Neural progenitor cell (in vitro differentiated cells): ENCODE measurements around the gene ELSPBP1. TPM values are rescaled to one million over a fixed set of nuclear protein-coding genes. Genes with fewer than 3 reads are reported as not detected.
A peak's percentile ranks its signal among the peaks of the same experiment; 100 is the strongest.

Experiments
- DNase-seq: peaks from one replicate; pipeline ENCODE4 v3.0.0-alpha.2; 2016; ENCODE audit warnings: low spot score
- H2AFZ ChIP-seq: fragments of 200-600 bp; sonication (generic); replicated peaks from 2 replicates; pipeline ENCODE4 v1.6.1; 2016; ENCODE audit warnings: antibody characterized with exemption
- H3F3A ChIP-seq: fragments of 200-600 bp; sonication (generic); 2 replicates; pipeline ENCODE4 v1.6.1; 2016; ENCODE audit warnings: antibody characterized with exemption, low read depth
- H3K27ac ChIP-seq: fragments of 200-600 bp; sonication (generic); 2 replicates; pipeline ENCODE4 v1.5.1; 2016; ENCODE audit warnings: mild to moderate bottlenecking
- H3K27me3 ChIP-seq: fragments of 200-600 bp; sonication (generic); 2 replicates; pipeline ENCODE4 v1.6.1; 2016; ENCODE audit warnings: mild to moderate bottlenecking, moderate library complexity
- H3K36me3 ChIP-seq: fragments of 200-600 bp; sonication (generic); 2 replicates; pipeline ENCODE4 v1.5.1; 2016
- H3K4me1 ChIP-seq: fragments of 200-600 bp; sonication (generic); 2 replicates; pipeline ENCODE4 v1.6.1; 2016; ENCODE audit warnings: mixed run types
- H3K4me2 ChIP-seq: fragments of 200-600 bp; sonication (generic); 2 replicates; pipeline ENCODE4 v1.6.1; 2016
- H3K4me3 ChIP-seq: fragments of 200-600 bp; sonication (generic); 2 replicates; pipeline ENCODE4 v1.5.1; 2016
- H3K79me2 ChIP-seq: fragments of 200-600 bp; sonication (generic); 2 replicates; pipeline ENCODE4 v1.6.1; 2016; ENCODE audit warnings: low read depth
- H3K9ac ChIP-seq: fragments of 200-600 bp; sonication (generic); 2 replicates; pipeline ENCODE4 v1.6.1; 2016
- H3K9me3 ChIP-seq: fragments of 200-600 bp; sonication (generic); 2 replicates; pipeline ENCODE4 v1.5.1; 2016; ENCODE audit warnings: low read depth
- H4K20me1 ChIP-seq: fragments of 200-600 bp; sonication (generic); 2 replicates; pipeline ENCODE4 v1.6.1; 2016; ENCODE audit warnings: low read depth
- H3K27ac Mint-ChIP-seq: 3 replicates; pipeline ENCODE4 v1.8.0; 2021; ENCODE audit warnings: mixed read lengths
- H3K27me3 Mint-ChIP-seq: 2 replicates; pipeline ENCODE4 v1.8.0; 2022; ENCODE audit warnings: low read depth, mild to moderate bottlenecking, inconsistent platforms, moderate library complexity, mixed read lengths; ENCODE audit not compliant: insufficient read depth
- H3K36me3 Mint-ChIP-seq: 3 replicates; pipeline ENCODE4 v1.8.0; 2021; ENCODE audit warnings: mixed read lengths
- H3K4me1 Mint-ChIP-seq: 3 replicates; pipeline ENCODE4 v1.8.0; 2021; ENCODE audit warnings: mixed read lengths
- H3K4me3 Mint-ChIP-seq: 3 replicates; pipeline ENCODE4 v1.8.0; 2021; ENCODE audit warnings: mild to moderate bottlenecking, moderate library complexity, mixed read lengths
- H3K9me3 Mint-ChIP-seq: 3 replicates; pipeline ENCODE4 v1.8.0; 2020; ENCODE audit warnings: mixed read lengths
- CTCF ChIP-seq: fragments of 200-600 bp; sonication (generic); IDR thresholded peaks from 2 replicates; pipeline ENCODE4 v1.5.1; 2017; ENCODE audit warnings: antibody characterized with exemption, mild to moderate bottlenecking
- EZH2 ChIP-seq: fragments of 200-600 bp; sonication (generic); IDR thresholded peaks from 2 replicates; pipeline ENCODE4 v1.6.1; 2017; ENCODE audit warnings: antibody characterized with exemption, mild to moderate bottlenecking, moderate library complexity
- EZH2phosphoT487 ChIP-seq: fragments of 200-600 bp; sonication (generic); IDR thresholded peaks from 2 replicates; pipeline ENCODE4 v1.6.1; 2017; ENCODE audit warnings: antibody characterized with exemption
- total RNA-seq: library from RNA; depleted of rRNA; stranded (reverse); fragments of >200 nt; gene quantifications from 2 replicates; pipeline ENCODE4 v1.2.3, GENCODE V29; 2015; ENCODE audit warnings: low replicate concordance

ELSPBP1 gene
- total RNA-seq, 1 donor from 2014 or later: not detected

- H4K20me1 ChIP-seq: no peaks in the 10 kb centered on the region
- H3K4me3 ChIP-seq: no peak overlapping the region
- no peaks in the 10 kb centered on the region for H3K9me3 ChIP-seq
- H3K9ac ChIP-seq: no peak overlapping the region
- H3K4me1 Mint-ChIP-seq: no peaks in the 10 kb centered on the region
- H2AFZ ChIP-seq: no peak overlapping the region
- no peaks in the 10 kb centered on the region for H3F3A ChIP-seq
- H3K27me3 ChIP-seq: no peaks in the 10 kb centered on the region
- no peak overlapping the region for H3K4me3 Mint-ChIP-seq
- H3K27me3 Mint-ChIP-seq: peaks cover 2% of the 10 kb centered on the region
- no peak overlapping the region for H3K4me2 ChIP-seq
- H3K36me3 ChIP-seq: no peaks in the 10 kb centered on the region
- H3K27ac ChIP-seq: no peak overlapping the region
- no peak for DNase-seq
- H3K9me3 Mint-ChIP-seq: peaks cover 4% of the 10 kb centered on the region
- TF ChIP-seq EZH2: no peak
- TF ChIP-seq CTCF: no peak
- no peak for TF ChIP-seq EZH2phosphoT487
- H3K27ac Mint-ChIP-seq: no peak overlapping the region
- no peaks in the 10 kb centered on the region for H3K79me2 ChIP-seq
- H3K4me1 ChIP-seq: no peaks in the 10 kb centered on the region
- H3K36me3 Mint-ChIP-seq: no peaks in the 10 kb centered on the region
Measured at GRCh38 chr19:47998800-47999199, 4.4 kb downstream of the ELSPBP1 start.

GRCh38 chr19:48000846-48001245, 6.4 kb downstream of the ELSPBP1 start:
- no peaks in the 10 kb centered on the region for H3K4me1 ChIP-seq
- no peaks in the 10 kb centered on the region for H3K79me2 ChIP-seq
- Mint-ChIP-seq H3K36me3 (no peaks in the 10 kb centered on the region), H3K27ac (no peak overlapping the region), H3K9me3 (peaks cover 4% of the 10 kb centered on the region), H3K27me3 (peaks cover 4% of the 10 kb centered on the region), H3K4me3 (no peak overlapping the region), H3K4me1 (no peaks in the 10 kb centered on the region)
- no peaks in the 10 kb centered on the region for H4K20me1 ChIP-seq
- H3K27ac ChIP-seq: no peak overlapping the region
- no peak overlapping the region for H3K9ac ChIP-seq
- H3K27me3 ChIP-seq: no peaks in the 10 kb centered on the region
- no peaks in the 10 kb centered on the region for H3K9me3 ChIP-seq
- H3K36me3 ChIP-seq: no peaks in the 10 kb centered on the region
- no peak overlapping the region for H3K4me2 ChIP-seq
- H3K4me3 ChIP-seq: no peak overlapping the region
- no peak for TF ChIP-seq CTCF
- no peak for TF ChIP-seq EZH2phosphoT487
- TF ChIP-seq EZH2: no peak
- no peak overlapping the region for H2AFZ ChIP-seq
- DNase-seq: no peak
- H3F3A ChIP-seq: no peaks in the 10 kb centered on the region

- H3F3A ChIP-seq: no peaks in the 10 kb centered on the region
- no peak overlapping the region for H3K4me3 ChIP-seq
- H3K36me3 ChIP-seq: no peaks in the 10 kb centered on the region
- no peak overlapping the region for H2AFZ ChIP-seq
- H3K9ac ChIP-seq: no peak overlapping the region
- no peaks in the 10 kb centered on the region for H3K4me1 Mint-ChIP-seq
- H3K9me3 Mint-ChIP-seq: peaks cover 10% of the 10 kb centered on the region
- peaks cover 5% of the 10 kb centered on the region for H3K27me3 Mint-ChIP-seq
- H3K79me2 ChIP-seq: no peaks in the 10 kb centered on the region
- no peaks in the 10 kb centered on the region for H3K9me3 ChIP-seq
- H3K4me3 Mint-ChIP-seq: no peak overlapping the region
- H3K4me1 ChIP-seq: no peaks in the 10 kb centered on the region
- DNase-seq: no peak
- no peak for TF ChIP-seq EZH2
- no peak for TF ChIP-seq CTCF
- H3K36me3 Mint-ChIP-seq: no peaks in the 10 kb centered on the region
- H3K27ac Mint-ChIP-seq: no peak overlapping the region
- H4K20me1 ChIP-seq: no peaks in the 10 kb centered on the region
- H3K4me2 ChIP-seq: no peak overlapping the region
- no peaks in the 10 kb centered on the region for H3K27me3 ChIP-seq
- H3K27ac ChIP-seq: no peak overlapping the region
Measured at GRCh38 chr19:48004236-48004635, 9.8 kb downstream of the ELSPBP1 start.

GRCh38 chr19:48006762-48007161, 12.3 kb downstream of the ELSPBP1 start:
- H3K27ac ChIP-seq: no peak overlapping the region
- H3K4me3 Mint-ChIP-seq: no peak overlapping the region
- H3K4me2 ChIP-seq: no peak overlapping the region
- no peaks in the 10 kb centered on the region for H3K9me3 ChIP-seq
- no peaks in the 10 kb centered on the region for H4K20me1 ChIP-seq
- H3K79me2 ChIP-seq: no peaks in the 10 kb centered on the region
- no peaks in the 10 kb centered on the region for H3K4me1 Mint-ChIP-seq
- no peaks in the 10 kb centered on the region for H3K36me3 ChIP-seq
- peaks cover 5% of the 10 kb centered on the region for H3K27me3 Mint-ChIP-seq
- DNase-seq: no peak
- no peak overlapping the region for H3K9ac ChIP-seq
- no peak overlapping the region for H3K27ac Mint-ChIP-seq
- H3K27me3 ChIP-seq: no peaks in the 10 kb centered on the region
- H3K36me3 Mint-ChIP-seq: no peaks in the 10 kb centered on the region
- H3K9me3 Mint-ChIP-seq: peaks cover 6% of the 10 kb centered on the region
- H3K4me1 ChIP-seq: no peaks in the 10 kb centered on the region
- no peak overlapping the region for H2AFZ ChIP-seq
- H3K4me3 ChIP-seq: no peak overlapping the region
- TF ChIP-seq EZH2phosphoT487: no peak
- no peak for TF ChIP-seq EZH2
- TF ChIP-seq CTCF: peak; percentile 25
- H3F3A ChIP-seq: no peaks in the 10 kb centered on the region
